Cardiac fibroblast (primary cell): ENCODE data around the gene NCS1.

Experiments
- DNase-seq, 2 donors: peaks; one replicate each; pipeline versions ENCODE4 v3.0.0 to v3.0.0-alpha.2; 2010; ENCODE audit warnings: low read depth in 2 of 2
- H3K4me3 ChIP-seq, 2 donors: replicated peaks in 1 of 2; 1 replicate in 1 of 2; 2 replicates in 1 of 2; pipeline ENCODE4 v1.5.1; 2011; ENCODE audit warnings: low read depth in 2 of 2, low read length in 2 of 2, mild to moderate bottlenecking in 2 of 2, moderate library complexity in 1 of 2
- TF ChIP-seq, protein P1 (sequence below): IDR thresholded peaks from one replicate; pipeline ENCODE4 v1.5.1; 2011; ENCODE audit warnings: low read depth, mild to moderate bottlenecking, low read length, inconsistent platforms

NCS1 gene

DNA sequence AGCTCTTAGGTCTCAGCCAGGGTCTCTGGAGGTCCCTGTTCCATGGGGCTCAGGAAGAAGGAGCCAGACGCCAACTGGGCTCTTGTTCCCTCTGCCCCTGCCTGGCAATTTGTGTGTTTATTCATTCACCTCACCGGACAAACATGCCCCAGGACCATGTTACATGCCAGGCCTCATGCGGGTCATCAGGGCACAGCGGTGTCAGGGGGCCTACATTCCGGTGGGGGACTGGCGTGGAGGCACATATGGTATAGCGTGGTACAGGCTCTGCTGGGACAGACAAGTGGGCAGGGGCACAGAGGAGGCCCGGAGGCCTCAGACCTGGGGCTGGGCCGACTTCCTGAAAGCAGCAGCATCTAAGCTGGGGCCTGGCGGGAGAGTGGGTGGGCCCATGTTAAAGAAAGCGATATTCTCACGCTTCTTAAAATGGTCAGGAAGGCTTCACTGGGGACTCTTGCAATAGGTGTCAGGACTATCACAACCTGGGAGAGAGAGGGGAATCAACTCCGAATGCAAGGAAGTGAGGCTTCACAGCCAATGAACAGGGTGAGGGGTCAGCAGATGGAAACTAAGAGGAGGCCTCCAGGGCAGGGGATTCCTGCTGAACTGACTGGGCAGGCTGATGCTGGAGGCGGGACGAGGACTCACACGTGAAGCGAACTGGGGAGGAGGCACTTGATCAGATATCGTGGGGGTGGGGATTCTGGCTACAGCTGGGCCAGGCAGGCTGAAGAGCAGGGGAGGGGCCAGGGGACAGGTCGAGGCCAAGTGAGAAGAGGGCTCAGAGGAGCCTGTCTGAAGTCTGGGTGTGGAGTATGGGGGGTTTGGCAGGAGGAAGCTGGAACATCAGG, 41.9 kb downstream of the NCS1 start:
- peak in 1 of 2 donors; percentile 51 for DNase-seq
- H3K4me3 ChIP-seq, result no peak overlapping the region
- TF ChIP-seq, protein P1, sequence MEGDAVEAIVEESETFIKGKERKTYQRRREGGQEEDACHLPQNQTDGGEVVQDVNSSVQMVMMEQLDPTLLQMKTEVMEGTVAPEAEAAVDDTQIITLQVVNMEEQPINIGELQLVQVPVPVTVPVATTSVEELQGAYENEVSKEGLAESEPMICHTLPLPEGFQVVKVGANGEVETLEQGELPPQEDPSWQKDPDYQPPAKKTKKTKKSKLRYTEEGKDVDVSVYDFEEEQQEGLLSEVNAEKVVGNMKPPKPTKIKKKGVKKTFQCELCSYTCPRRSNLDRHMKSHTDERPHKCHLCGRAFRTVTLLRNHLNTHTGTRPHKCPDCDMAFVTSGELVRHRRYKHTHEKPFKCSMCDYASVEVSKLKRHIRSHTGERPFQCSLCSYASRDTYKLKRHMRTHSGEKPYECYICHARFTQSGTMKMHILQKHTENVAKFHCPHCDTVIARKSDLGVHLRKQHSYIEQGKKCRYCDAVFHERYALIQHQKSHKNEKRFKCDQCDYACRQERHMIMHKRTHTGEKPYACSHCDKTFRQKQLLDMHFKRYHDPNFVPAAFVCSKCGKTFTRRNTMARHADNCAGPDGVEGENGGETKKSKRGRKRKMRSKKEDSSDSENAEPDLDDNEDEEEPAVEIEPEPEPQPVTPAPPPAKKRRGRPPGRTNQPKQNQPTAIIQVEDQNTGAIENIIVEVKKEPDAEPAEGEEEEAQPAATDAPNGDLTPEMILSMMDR, result no peak

DNA sequence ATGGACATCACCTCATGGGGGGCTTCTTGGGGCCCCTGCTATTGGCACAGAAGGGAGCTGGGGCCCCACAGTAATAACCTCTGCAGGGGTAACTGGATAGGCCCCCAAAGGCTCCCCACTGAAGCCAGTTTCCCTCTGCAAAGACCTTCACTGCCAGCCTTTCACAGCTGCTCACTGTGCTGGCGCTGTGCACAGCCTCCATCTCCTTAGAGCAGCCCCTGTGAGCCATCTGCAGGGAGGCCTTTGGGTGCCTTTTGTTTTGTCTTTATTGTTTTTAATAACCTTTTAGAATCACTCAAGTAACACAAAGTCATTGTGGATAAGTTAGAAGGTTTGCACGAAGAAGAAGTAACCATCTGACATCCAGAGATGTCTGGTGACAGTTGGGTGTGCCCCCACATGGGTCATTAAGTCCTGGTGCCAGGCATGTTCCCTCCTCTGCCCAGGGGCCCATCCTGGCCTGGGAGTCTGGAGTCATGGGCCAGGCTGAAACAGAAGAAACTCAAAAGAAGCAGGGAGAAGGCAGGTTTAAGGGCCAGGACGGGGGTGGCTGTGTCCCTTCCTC, 42.7 kb downstream of the NCS1 start:
- TF ChIP-seq, protein P1, result no peak
- DNase-seq, result no peak
- H3K4me3 ChIP-seq, result no peak overlapping the region

DNA sequence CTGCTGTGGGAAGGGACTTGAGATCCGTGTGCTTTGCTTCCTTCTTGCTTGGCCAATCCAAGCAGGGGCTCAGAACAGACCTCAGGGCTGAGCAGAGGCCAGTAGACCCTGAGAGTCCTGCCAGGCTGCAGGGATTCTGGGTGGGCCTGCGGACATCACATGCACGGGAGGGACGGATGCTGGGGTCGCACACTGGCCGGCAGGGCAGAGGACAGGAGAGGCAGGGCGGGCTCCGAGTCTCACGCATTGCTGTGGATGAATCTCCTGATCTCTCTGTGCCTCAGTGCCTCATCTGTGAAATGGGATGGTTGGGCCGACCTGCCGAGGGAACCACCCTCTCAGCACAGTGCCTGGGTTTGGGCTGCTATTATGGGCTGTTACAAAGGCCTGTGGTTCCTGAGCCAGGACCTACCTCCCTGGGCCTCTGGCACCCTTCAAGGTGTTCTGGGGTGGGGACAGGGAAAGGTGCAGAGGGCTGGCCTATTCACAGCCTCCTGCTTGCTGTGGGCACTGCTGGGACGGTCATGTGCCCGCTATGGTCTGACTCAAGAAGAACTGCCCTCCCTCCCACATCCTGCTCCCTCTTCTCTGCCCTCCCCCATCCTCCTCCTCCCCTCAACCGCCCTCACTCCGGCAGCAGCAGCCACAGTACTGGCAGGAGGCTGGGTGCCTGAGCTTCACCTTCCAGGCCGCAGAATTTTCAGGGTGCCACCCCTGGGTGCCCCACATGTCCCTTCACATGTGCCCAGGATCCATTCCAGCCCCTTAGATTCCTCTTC, 43.3 kb downstream of the NCS1 start:
- DNase-seq, result peak; percentile 32 to 77
- H3K4me3 ChIP-seq, result no peak overlapping the region

DNA sequence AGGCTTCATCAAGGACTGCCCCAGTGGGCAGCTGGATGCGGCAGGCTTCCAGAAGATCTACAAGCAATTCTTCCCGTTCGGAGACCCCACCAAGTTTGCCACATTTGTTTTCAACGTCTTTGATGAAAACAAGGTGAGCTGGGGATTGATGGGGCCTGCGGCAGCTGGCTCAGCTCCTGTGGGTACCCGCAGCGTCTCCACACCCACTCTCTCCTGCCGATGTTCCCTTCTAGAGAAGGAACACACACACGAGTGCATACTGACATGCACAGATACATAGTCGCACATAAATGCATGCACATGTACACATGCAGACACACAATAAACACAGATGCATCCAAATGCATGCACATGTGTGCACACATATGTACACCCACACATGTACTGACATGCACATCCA, 45.6 kb downstream of the NCS1 start:
- no peak for DNase-seq
- TF ChIP-seq, protein P1, result no peak
- no peak overlapping the region for H3K4me3 ChIP-seq

More for the DNA sequence above, 43.3 kb downstream of the NCS1 start:
- TF ChIP-seq, protein P1, result no peak

DNA sequence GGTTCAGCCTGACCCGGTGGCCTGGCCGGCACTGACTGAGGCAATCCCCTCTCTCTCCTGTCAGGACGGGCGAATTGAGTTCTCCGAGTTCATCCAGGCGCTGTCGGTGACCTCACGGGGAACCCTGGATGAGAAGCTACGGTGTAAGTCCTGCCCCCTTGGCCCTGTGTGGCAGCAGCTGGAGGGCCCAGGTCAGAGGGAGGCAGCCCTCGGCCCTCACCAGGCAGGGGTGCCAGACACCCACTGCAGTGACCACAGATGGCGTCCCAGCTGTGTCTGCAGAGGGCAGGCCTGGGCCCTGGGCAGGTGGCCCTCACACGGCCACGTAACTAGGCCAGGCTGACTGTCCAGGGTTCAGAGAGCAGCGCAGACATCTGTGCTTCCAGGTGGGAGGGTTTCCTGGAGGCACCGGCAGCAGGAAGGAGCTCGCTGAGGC, 47.5 kb downstream of the NCS1 start:
- no peak overlapping the region for H3K4me3 ChIP-seq
- no peak for DNase-seq
- TF ChIP-seq, protein P1, result no peak

DNA sequence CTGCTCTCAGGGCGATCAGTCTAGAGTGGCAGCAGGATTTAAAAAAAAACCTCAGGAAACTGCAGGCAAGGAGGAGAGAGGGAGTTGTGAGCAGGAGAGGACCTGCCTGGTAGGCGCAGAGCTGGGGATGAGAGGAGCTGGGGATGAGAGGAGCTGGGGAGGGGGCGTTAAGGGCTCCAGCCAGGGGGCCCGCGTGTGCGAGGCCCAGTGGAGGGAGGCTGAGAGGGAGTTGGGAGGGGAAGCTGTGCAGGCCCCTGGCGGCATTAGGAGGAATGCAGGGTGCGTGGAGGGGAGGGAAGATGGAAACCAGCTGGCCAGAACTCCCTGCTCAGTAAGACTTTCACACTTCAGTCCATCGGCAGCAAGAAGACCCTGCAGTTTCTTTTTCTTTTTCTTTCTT, 48.1 kb downstream of the NCS1 start:
- peak; percentile 19 to 72 for DNase-seq
- no peak overlapping the region for H3K4me3 ChIP-seq
- TF ChIP-seq, protein P1, result peak; percentile 23
